Inferior parietal cortex (tissue), 1 donor: ENCODE results near the gene CENPA.
"Not testable (repeated sequence)": the region's sequence is repeated elsewhere in the genome, so short reads cannot be mapped to it uniquely, and the experiment has no call there.

Experiments used
- DNase-seq: peaks from one replicate; pipeline ENCODE4 v3.0.0-alpha.2; 2016; ENCODE audit errors: extremely low spot score

CENPA gene

DNA sequence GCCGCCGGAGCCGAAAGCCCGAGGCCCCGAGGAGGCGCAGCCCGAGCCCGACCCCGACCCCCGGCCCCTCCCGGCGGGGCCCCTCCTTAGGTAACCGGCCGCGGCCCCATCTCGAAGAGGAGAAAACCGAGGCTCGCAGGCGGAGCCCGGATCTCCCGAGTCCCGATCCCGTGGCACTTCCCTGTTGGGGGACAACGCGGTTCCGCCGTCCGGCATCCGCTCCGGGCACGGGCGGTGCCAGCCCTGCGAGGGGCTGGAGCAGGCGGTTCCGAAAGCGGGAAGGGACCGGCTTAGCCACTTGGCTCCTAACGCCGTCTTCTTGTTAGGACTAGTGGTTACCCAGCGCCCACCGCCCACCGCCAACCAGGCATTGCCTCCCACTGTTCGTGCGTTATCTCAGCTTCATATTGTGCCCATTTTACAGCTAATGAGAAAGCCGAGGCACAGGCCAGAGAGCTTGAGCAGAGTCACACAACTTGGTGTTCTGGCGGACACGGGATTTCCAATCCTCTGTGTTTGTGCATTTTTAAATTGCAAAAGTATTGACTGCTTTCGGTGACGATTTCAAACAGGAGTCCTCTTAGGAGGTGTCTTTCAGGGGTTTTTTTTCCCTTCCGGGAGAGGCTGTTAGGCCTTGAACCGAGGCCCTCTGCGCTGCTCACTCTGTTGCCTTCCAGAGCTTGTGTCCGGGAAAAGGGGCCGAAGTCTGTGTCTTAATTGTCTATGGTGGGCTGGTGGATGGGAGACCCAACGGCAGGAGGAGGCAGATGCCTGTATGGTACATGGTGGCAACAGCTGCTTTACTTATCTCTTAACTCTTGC is 562 bp downstream of the CENPA start:
- no peak for DNase-seq

DNA sequence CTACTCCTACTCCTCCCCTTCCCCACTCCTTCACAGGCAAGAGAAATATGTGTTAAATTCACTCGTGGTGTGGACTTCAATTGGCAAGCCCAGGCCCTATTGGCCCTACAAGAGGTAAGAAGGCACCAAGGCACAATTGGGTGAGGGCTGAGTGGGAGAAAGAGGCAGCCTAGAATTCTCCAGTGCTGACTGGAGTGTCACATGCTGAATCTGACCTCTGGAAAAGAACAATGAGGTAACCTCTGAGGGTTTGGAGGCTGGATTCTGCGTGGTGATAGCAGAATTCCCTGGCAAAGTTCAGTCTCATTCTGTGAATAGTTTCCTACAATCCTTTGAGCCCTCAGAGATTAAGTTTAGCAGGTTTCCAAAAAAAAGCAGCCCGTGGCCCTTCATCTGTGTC is 6.9 kb downstream of the CENPA start:
- no peak for DNase-seq

- no peak for DNase-seq
Observed at GRCh38 chr2:26793518-26793917, 7.7 kb downstream of the CENPA start.

- not testable (repeated sequence) for DNase-seq
Observed at GRCh38 chr2:26795135-26795534, 9.3 kb downstream of the CENPA start.

DNA sequence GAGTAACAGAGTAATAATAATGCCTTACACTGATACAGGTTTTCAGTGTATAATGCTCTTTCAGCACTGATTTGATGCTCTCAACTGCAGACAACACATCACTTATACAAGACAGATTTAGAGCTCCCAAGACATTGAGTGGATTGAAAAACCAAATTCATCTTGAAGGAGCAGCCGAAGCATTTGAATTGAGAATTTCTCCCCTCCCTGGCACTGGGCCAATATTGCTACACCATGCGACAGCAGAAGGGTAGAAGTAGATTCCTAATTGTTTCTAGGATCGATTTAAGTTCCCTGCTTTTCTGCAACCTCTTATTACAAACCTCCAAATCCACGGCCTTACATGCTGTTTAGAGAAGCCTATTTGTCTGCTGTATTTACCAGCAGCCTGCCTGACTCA is 15.5 kb downstream of the CENPA start:
- no peak for DNase-seq

DNA sequence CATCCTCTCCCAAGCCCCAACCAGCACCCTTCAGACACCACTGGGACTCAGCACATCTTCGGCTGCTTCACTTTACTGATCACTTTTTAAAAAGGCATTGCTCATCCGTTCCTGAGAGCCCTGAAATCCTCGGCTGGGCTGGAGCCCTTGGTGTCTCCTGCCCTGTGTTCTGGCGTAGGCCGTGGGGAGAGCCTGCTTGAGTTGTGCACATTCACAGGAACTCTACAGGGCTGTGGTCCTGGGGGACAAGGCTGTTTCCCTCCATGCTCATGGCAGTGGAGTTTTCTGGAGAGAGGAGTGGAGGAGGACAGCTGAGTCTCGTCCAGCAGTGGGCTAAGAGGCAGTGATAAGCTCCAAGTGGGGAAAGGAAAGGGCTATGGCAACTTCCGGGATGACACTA is 15.9 kb downstream of the CENPA start:
- no peak for DNase-seq

GRCh38 chr2:26805241-26805676 is 19.4 kb downstream of the CENPA start:
- no peak for DNase-seq

GRCh38 chr2:26807788-26808460 is 22.1 kb downstream of the CENPA start:
- DNase-seq = peak; percentile 20

GRCh38 chr2:26809211-26809610 is 23.4 kb downstream of the CENPA start:
- DNase-seq = no peak

DNA sequence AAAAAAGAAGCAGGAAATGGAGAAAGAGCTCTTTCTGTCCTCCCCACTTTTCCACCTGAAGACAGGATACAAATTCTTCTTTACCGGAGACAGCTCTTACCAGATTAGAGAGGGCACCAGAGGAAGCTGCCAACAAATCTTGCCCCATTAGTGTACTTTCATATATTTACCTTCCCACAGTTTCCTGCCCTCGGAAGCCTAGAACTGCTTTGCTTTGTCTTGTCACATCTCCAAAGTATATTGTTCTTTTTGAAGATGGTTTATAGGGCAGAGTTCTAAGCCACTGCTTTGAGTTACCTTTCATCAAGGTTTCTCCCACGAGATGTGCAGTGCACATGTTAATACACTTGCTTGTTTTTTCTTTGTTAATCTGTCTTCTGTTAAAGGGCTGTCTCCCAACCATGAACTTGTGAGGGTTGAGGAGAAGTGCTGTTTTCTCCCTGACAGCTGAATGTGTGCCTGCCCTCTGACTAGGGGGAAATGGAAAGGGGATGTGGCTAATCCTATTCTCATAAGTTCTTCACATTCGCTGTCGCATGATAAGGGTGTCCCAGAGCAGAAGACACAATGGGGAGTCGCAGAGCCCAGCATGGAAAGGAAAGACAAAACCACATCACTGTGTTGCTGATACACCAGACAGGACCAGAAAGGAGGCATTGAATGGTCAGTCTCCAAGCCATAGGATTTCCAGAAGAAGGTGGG is 24.2 kb downstream of the CENPA start:
- DNase-seq = peak; percentile 17

GRCh38 chr2:26811261-26811660 is 25.4 kb downstream of the CENPA start:
- no peak for DNase-seq

DNA sequence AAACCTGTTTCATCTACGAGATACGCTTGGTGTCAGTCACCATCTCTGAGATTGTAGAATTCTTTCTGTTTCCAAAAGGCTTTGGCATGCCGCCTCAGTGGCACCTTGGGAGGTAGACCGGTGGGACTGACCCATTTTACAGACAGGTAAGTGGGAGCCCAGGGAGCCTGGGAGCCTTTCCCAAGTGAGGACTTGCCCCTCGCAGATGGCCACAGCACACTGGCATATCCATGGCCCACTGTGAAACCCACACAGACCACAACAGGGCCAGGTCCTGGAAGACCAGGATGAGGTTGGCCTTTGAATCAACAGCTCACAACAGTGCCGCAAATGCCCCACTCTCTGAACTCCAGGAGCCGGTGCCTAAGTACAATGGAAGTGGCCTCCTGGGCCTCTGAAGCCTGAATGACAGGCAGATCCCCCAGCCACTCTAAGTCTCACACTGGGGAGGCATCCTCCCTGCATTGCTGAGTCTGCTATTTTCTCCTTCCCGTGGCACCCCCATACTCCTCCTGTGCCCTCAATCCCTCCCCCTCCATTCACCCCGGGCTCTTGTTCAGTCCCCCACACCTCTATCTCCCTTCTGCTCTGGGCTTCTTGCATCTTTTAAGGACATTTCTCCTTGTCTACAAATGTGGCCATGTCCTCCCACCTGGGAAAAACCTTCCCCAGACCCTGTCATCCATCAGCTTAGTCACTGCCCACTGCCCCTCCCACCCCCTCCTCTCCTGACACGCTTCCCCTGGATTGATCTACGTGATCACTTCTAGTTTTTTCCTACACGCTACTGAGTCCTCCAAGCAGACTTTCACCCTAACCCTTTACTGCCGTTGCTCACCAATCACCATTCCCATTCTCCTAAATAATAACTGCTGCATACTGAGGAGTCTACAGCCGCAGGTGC is 26.2 kb downstream of the CENPA start:
- DNase-seq = no peak

- no peak for DNase-seq
Observed at GRCh38 chr2:26812731-26813130, 26.9 kb downstream of the CENPA start.

- DNase-seq = not testable (repeated sequence)
Observed at GRCh38 chr2:26814072-26814765, 28.4 kb downstream of the CENPA start.

DNA sequence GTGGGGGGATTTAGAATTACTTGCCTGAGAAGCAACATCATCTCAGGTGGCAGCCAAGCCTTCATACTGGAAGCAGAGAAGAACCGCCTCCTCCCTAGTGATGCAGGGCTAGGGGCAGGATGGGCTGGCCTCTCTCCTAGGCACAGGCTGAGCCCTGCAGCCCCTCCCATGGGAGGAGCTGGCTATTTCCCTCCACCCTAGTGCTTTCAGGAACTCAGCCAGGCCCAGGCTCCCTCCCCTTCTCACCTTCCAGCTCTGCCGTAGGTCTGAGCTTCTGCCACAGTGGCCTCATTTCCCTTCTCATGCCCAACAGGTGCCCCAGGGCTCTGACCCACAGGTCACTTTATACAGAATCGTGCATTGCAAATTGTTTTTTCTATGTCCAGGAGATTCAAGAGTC is 31.0 kb downstream of the CENPA start:
- no peak for DNase-seq

DNA sequence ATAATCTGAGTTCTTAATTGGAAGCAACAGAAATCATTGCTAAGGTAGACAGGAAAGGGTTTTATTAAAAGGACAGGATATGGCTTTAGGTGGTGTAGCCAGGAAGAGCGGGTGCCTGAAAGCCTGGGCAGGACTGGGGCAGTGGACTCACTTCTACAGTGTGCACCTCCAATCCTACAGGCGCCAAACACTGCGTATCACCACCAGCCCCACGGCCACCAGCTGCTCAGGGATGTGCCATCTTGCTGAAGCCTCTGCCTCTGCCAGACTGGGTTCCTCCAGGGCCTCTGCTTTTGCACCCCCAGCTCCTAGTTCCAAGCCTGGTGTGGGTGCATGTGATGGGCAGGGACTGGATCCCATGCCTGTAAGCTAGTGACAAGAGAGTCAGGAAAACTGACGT is 32.4 kb downstream of the CENPA start:
- DNase-seq = no peak

DNA sequence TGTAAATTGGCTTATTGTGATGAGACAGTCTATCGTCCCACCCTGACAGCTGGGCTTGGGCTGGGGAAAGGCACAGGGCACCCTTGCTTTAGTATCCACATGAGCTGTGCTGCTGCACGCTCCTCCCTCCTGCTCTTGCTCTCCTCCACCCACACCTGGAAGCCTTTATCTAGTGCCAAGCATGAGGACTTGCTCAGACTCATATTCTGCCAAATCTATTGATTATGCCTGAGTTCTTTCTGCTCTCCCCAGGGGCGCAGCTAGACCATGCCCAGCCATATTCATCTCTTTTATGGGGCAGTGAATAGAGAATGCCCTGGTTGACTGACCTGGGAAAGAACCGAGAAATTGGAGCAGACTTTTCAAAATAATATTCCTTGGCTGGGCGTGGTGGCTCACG is 33.1 kb downstream of the CENPA start:
- no peak for DNase-seq

GRCh38 chr2:26820932-26821331 is 35.1 kb downstream of the CENPA start:
- DNase-seq = no peak

DNA sequence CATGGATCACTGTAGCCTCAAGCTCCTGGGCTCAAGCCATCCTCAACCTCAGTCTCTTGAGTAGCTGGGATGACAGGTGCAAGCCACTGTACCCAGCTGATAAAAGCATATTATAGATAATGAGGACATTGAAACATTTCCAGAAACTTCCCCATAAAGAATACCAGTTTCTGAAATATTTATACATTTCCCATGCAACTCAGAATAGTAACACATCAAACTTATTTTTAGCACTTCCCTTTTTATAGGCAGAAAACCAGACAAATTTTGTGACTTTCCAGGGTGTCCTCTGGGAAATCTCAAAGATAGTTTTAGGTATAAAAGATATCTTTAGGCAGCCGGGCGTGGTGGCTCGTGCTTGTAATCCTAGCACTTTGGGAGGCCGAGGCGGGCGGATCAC is 37.0 kb downstream of the CENPA start:
- DNase-seq = no peak

GRCh38 chr2:26838121-26838906 is 52.5 kb downstream of the CENPA start:
- DNase-seq = no peak
